Left hindlimb (tissue), 1 donor: ENCODE data around the gene FBRSL1.

ENCODE experiments used
- DNase-seq: peaks from one replicate; pipeline ENCODE4 v3.0.0-alpha.2; 2018

FBRSL1 gene

DNA sequence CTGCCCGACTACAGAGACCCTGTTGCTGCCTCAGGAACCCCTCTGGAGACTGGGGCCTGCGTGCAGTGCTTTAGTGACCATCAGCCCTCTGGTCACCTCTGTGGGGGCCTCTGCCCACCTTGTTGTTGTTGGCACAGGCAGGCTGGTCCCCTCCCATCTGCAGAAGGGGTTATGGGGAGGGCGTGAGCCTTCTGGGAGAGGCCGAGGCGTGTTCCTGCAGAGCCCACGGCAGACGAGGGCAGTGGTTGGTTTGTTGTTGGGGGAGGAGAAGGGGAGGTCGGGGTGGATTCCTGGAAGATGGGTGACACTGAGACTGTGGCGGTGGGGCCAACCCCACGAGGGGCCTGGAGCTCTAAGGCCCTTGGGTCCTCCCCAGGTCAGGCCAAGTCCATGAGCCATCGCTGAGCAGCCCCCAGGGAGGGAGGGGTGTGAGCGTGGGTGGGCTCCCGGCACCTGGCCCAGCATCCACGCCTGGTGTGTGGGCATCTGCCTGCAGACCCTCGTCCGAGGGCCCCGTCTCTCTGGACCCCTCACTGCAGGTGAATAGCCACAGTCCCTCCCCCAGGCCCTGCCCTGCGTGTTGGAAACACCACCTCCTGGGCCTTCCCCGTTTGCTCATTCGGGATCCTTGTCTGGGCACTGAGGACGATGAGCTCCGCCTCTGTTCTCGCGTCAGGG is 23.6 kb downstream of the FBRSL1 start:
- DNase-seq = no peak

DNA sequence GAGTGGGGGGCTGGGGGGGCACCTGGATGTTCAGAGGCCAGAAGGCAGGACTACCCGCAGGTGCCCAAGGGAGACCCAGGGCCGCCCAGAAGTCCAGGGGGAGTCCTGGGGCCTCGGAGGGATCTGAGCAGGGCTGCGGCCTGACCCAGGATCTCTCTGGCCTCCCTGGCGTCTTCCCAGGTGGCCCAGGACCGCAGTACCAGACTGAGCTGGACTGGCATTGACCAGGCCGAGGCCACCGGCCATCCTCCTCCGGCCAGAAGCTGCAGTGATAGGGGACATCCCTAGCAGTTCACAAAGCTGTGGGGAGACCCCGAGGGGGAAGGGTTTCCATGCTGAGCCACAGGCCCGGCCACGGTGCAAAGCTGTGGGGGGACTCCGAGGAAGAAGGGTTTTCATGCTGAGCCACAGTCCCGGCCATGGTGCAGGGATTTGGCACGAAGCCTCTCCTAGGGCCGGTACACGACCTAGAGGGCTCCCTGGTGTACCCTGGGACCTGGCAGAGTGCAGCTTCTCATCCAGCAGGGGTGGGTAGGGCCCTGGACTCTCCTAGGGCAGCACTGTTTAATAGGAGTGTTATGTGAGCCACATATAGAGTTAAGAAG is 24.4 kb downstream of the FBRSL1 start:
- no peak for DNase-seq

DNA sequence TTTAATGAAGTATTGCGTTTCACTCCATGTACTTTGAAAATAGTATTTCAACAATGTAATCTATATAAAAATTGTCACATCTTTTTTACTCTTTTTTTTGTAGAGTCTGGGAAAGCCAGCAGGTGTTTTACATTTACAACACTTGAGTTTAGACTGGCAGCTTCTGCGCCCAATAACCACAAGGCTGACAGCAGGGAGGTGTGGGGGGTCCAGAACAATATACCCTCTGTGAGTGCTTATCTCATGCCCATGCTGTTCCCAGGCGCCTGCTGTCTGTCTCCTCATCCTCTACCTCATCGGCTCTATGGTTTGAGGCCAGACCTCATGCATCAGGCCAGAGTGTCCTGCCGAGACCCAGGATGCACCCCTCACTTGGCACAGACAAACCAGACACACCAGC is 24.9 kb downstream of the FBRSL1 start:
- no peak for DNase-seq

DNA sequence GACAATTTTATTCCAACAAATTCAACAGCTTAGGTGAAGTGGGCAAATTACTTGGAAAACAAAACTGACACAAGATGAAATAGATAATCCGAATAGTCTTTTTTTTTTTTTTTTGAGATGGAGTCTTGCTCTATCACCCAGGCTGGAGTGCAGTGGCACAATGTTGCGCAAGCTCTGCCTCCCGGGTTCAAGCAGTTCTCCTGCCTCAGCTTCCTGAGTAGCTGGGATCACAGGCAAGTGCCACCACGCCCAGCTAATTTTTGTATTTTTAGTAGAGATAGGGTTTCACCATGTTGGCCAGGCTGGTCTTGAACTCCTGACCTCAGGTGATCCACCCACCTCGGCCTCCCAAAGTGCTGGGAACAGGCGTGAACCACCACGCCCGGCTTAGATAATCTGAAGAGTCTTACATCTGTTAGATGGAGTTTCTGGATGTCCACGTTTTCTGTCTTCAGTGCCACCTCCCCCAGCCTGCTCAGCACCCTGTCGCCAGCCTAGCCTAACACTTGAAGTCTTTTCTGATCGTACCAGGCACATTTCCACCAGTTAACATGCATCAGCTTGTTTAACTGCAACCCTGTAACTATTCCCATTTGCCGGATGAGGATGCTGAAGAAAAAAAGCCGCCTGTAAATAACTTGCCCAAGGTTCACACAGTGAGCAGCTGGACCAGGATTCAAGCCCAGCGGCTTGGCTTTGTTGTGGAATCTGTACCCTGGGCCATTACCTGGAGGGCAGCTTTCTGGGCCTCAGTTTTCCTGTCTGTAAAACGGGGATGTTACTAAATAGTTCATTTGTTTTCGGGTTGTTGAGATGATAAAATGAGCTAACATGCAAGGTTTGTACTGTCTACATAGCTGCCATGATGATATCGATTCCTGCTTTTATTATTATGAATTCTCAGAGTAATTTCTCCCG is 26.4 kb downstream of the FBRSL1 start:
- no peak for DNase-seq

DNA sequence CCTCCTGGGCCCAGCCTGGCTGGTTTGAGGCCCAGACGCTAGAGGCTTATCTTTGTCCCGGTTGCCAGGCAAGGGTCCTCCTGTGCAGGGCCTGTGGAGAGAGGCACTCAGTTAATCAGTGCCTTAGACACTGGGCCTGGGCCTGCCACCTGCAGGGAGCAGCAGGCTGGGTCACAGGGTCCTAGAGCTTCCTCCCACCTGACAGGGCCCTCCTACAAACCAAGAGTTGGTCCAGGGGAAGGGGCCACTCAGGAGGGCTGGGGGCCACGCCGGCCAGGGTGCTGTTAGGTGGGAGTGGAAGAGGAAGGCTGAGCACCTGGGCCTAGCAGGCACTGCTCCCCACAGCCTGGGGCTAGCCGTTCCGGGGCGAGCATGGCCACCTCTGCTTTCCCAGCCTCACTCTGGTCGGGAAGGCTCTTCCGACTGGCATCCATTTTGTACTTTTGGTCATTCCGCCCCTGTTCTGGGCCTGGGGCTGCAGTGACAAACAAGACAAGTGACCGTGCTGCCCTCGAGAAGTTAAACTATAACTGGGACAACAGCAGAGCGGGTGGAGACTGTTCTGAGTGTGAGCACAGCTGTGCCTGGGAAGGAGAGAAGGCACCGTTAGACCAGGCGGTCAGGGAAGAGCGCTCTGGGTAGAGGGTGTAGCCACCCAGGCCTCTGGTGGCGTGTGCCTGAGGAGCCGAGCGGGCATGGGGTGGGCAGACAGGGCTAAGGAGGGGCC is 27.2 kb downstream of the FBRSL1 start:
- DNase-seq = no peak

DNA sequence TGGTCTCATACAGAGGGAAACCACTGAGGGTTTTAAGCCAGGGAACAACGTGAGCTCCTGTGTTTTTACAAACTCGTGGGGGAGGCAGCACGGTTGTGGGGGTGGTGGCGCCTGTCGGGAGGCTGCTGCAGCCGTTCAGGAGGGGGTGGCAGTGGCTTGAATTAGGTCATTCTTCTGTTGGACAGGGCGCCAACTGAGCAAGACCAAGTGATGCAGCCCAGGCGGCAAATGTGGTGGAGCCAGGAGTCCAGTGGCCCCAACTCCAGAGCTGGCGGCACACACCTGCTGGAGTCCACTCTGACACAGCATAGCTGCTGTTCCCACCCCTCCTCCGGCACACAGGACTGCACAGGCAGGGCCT is 27.8 kb downstream of the FBRSL1 start:
- DNase-seq = no peak

DNA sequence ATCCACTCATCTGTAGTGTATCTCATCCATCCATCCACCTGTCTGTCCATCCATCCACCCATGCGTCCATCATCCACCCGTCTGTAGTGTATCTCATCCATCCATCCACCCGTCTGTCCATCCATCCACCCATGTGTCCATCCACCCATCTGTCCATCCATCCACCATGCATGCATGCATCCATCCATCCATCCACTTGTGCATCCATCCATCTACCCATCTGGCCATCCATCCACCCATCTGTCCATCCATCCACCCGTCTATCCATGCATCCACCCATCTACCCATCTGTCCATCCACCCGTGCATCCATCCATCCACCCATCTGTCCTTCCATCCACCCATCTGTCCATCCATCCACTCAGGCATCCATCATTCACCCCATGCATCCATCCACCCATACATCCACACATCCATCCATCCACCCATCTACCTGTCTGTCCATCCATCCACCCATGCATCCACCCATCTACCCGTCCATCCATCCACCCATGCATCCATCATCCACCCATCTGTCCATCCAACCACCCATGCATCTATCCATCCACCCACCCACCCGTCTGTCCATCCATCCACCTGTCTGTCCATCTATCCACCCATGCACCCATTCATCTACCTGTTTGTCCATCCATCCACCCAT is 28.5 kb downstream of the FBRSL1 start:
- no peak for DNase-seq

DNA sequence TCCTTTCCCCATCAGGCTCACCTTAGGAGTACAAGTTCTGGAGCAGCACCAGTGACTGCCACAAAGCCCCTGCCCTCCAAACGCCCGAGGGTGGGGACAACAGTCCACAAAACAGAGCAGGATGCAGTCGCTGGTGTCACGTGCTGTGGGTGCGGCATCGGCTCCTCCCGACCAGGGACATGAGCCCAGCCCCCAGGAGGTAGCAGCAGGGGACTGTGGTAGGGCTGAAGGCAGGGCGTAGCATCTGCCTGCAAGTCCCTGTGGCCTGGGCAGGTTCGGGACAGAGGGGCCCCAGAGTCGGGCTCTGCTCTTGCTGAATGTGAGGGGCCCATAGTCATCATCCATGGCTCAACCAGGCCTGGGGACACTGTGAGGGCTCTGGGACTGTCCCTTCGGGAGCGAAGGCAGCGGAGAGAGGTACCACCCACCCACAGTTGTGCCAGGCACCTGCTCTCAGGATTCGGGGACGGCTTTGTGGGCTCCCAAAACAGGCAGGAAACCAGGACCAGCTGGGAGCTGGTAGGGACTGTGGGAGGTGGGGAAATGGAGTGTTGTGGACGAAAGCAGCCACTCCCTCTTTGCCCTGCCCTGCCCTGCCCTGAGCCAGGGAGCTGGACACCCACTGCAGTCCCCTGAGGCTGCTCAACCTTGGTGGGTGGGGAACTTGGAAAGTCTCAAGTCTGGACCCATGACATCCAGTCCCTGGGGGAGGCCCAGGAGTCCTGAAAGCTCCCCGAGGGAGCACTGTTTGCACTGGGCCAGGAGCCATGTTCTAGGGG is 30.7 kb downstream of the FBRSL1 start:
- no peak for DNase-seq

DNA sequence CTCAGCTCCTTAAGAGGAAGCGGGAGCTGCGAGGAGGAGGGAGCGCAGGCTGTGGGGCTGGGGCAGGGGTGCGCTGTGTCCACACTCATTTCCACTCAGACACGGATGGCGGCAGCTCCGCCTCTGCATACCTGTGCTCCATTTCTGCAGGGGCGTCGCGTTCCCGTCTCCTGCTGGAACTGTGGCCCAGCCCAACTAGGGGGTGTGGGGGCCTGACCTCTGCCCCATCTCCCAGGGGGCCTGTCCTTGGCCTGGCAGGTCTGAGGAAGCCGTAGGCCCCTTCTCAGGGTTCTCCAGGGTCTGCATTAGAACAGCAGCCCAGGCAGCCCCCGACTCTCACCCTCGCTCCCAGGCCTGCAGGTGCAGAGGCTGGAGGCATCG is 31.2 kb downstream of the FBRSL1 start:
- DNase-seq = no peak

DNA sequence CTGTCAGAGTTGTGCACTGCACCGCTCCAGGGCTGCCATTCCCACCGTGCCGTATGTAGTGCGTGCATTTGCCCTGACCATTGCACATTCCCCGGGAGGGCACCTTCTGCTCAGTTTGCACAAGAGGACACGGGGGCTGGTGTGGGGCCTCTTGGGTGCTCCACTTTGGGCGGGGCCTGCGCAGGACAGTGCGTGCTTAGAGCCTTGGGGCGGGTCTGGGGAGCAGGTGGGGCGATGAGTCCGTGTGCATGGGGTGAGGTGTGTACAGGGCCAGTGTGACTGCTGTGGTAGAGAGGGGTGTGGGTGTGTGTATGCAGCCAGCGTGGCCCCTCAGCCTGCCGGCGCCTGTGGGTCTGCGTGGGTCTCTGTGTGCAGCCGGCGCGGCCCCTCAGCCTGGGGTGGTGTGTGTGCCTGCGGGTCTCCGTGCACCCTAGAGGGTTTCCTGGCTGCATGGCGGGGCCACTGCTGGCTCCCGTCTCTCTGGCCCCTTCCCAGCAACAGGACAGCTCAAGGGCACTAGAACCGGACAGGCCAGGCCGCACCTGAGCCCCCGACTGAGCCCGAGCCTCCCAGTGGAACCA is 31.9 kb downstream of the FBRSL1 start:
- DNase-seq = no peak

DNA sequence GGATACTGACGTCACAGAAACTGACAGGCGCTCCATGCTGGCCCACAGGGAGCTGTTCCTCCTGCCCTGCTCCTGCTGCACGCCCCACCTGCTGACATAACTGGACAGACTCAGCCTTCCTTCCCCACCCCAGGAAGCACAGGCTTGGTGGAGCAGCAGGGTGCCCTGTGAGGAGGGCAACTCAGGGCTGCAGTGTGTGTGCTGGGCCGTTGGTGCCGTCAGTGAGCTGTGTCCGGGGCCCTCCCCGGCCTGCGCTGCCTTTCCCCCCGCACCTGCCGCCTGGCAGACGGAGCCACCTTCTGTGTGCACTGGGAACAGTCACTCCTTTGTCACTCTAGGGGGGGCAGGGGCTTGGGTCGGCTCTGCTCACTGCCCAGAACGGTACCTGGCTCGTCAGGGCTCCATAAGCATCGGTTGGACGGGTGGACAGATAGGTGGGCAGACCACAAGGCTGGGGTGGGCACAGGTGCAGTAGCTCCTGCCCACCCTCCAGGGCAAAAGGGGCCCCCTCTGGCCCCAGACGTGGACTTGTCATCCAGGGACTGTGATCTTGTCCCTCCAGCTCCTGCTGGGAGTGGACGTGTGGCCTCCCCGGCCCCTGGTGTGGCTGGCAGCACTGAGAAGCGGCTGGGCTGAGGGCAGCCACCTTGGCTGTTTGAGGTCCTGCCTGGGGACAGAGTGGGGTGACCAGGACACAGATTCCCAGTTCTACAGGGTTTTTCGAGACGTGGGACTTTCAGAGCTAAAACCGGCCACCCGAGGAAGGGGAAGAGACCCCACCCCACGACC is 32.8 kb downstream of the FBRSL1 start:
- no peak for DNase-seq

DNA sequence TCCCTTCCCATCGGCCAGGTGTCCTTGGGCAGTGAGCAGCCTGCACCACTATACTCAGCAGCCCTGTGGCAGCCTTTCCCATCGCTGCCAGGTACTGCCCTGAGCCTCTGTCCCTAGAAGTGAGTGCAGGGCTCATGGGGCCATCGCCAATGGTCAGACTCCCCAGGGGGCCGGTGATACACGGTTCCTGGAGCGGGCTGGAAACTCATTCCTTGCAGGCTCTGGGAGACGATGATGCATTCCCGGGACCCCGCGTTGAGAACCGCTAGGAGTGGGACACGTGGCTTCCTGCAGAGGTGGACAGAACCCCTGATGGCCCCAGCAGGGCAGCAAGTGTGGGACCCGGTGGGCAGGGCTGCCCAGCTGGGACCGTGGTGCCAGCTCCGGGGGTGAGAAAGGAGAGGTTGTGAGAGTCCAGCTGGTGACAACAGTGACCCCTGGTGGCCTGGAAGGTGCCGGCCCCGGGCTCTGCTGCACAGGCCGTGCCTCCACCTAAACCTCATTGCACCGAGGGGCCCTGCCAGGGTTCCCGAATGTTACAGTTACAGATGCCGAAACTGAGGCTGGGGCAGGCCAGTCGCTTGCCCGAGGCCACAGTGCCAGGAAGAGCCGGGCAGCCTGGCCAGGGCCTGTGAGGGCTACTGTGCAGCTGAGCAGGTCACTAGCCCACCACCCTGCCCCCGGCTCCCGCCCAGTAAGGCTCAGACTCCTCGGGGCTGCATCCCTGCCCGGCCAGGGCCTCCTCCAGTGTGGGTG is 33.8 kb downstream of the FBRSL1 start:
- DNase-seq = peak; percentile 69

DNA sequence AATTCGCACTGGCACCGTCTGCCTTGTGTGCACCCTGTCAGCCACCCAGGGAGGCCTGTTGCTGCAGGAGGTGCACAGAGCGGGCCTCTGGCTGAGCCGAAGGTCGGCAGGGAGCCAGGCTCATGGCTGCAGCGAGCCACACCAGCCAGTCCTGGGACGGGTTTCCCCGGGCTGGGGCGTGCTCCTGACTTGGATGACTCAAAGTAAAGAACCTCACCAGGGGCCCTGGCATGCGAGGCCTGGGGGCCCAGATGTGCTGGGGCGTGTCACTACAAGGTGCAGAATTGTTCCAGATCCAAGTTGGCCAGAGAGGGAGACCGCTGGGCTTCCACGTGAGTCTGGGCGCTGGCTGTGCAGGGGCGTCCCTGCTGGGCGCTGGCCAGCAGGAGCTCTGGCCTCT is 34.5 kb downstream of the FBRSL1 start:
- DNase-seq = no peak

DNA sequence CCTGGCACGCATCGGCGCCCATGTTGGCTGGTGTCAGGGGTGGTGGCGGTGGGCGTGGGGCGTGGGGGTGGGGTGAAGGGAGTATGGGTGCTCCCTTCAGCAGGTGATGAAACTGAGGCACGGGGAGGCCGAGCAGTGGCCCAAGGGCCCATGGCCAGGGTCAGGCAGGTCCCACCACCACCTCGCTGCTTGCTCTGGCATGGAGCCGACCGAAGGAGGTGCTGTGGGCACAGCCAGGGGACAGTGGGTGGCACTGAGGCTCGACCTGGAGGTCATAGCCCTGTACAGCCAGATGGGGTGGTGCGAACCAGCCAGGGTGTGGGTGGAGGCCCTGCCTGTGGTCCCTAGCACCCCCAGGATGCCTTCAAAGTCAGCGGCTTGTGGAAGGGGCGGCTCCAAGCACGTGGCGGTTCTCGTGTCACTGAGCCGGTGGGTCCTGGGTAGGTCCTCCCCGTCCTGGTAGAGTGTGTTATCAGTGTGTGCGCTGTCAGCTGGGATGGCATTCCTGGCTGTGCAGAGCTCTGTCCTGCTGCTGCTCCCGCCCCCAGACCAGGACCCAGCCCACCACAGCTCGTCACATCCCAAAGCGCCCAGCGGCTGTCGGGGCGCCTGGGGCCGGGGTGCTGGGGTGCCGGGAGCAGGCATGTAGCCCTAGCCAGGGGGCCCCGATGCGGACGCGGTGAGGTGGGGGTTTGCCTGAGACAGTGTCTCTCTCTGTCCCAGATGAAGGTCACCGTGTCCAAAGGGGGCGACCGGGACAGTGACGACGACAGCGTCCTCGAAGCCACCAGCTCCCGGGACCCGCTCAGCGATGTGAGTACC is 35.3 kb downstream of the FBRSL1 start:
- no peak for DNase-seq

DNA sequence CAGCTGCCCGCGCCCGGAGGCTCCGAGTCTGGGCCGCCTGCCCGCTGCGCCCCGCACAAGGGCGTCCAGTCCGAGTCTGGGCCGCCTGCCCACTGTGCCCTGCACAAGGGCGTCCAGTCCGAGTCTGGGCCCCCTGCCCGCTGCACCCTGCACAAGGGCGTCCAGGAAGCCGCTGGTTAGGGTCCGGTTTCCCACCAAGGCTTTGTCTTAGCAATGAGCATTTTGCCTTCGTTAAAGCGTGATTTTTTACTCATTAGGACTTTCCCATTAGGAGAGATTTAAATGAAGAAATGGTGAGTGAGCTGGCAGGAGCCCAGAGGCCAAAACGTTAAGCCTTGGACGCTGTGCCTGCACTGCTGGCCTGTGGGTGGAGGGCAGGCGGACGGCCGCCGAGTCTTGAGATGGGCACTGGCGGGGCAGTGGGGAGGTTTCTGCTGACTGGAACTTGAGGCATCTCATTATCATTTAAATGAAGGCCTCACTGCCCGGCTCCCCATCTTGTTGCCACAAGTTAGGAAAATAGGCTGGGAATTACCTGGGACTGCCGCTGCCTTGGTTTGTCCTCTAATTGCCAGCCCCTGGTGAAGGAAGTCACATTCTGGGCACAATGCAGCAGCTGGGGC is 36.0 kb downstream of the FBRSL1 start:
- no peak for DNase-seq

DNA sequence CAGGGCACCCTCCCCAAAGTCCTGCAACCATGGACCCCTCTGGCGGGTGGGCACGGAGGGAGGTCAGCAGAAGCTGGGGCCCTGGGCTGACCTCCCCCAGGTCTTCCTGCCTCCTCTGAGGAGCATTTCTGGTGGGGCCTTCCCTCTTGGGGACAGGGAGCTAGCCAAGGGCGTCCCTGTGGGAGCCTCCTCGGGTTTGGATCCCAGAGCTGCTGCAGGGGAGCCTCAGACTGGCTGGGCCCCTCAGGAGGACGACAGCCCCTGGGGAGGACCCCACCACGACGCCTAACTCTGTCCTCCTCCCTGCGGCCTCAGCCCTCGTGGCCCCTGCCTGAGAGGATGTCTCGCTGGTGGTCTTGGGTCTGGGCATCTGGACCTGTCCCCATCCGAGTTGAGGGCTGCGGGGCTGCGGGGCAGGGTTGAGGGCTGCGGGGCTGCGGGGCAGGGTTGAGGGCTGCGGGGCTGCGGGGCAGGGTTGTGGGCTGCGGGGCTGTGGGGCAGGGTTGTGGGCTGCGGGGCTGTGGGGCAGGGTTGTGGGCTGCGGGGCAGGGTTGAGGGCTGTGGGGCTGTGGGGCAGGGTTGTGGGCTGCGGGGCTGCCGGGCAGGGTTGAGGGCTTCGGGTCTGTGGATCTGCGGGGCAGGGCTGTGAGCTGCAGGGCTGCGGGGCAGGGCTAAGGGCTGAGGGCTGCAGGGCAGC is 37.4 kb downstream of the FBRSL1 start:
- DNase-seq = no peak

DNA sequence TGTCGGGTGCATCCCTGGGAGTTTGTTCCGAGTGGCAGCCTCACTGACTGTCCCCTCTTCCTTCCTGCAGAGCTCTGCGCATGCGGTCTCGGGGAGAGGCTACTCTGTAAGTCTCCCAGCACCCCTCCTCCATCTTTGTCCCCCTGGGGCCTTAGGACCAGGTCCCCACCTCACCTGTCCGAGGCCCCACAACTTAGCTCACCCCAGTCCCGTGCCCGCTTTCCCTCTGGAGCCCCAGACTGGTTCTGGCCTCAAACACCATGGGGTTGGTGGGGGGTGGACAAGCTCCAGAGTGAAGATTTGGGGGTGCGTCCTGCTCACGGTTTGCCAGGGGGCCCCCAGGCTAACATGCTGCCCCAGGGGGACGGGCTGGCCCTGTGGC is 37.9 kb downstream of the FBRSL1 start:
- DNase-seq = no peak

DNA sequence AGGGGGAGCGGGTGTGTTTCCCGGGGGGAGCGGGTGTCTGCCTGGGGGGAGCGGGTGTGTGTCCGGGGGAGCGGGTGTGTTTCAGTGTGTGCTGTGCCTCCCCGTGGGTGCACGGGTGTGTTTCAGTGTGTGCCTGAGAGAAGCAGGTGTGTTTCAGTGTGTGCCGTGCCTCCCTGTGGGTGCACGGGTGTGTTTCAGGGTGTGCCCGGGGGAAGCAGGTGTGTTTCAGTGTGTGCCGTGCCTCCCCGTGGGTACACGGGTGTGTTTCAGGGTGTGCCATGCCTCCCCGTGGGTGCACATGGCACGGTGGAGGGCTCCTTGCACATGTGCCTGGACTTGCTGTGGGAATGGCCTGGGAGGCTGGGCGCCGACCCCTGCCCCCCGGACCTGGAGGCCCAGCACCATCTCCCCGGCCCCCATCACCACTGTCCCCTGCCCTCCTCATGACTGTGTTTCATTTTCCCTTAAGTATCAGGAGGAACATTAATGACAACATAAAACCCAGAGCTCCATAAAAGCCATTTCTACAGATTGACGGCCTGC is 38.7 kb downstream of the FBRSL1 start:
- no peak for DNase-seq
